GM21447 (cell line): ENCODE measurements around the gene NPY4R.
"Not testable (repeated sequence)": the region's sequence is repeated elsewhere in the genome, so short reads cannot be mapped to it uniquely, and the experiment has no call there.

Source experiments
- ATAC-seq: cut with Tn5 transposase; IDR thresholded peaks from one replicate; pipeline ENCODE4 v1.9.1; 2021; ENCODE audit not compliant: unreplicated experiment

Gene NPY4R, protein sequence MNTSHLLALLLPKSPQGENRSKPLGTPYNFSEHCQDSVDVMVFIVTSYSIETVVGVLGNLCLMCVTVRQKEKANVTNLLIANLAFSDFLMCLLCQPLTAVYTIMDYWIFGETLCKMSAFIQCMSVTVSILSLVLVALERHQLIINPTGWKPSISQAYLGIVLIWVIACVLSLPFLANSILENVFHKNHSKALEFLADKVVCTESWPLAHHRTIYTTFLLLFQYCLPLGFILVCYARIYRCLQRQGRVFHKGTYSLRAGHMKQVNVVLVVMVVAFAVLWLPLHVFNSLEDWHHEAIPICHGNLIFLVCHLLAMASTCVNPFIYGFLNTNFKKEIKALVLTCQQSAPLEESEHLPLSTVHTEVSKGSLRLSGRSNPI

DNA sequence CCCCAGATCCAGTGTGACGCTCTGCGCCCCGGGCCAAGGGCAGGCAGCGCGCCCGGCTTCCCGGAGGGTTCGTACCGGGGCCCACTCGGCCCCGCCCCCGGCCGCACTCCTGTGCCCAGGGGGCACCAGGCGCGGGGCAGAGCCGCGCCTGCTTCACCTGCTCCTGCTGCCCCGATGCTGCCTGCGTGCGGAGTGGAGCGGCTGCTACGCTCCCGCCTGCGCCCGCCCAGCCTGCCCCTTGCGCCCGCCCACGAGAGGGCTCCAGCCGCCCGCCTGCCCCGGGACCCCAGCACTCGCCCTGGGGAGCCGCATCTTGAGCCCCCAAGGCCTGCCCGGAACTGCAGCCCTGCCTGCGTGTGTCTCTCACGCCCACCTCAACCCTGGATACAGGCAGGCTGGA lies at the start of gene NPY4R:
NPY4R (minus strand) TSS at position 194 of the 400 bp plus-strand sequence. CDS start 3,323 bp downstream, outside the sequence.
- ATAC-seq: not testable (repeated sequence)

DNA sequence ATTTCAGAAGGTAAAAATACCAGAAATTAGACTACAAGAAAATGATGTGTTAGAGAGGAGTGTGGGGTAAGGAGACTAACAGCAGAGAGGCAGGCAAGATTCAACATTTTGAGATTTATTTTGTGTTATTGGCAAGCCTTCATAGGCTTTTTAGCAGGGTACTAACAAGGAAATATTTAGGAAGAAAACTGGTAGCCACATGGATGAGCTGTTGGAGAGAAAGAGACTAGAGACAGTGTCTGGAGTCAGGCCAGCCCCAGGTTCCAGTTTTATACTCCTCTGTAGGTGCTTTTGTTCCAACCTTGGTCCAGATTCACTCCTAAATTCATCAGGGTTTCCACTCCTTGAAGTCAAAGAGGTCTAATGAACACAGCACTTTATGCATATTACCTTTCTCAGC lies 49.6 kb upstream of the NPY4R start:
- ATAC-seq: no peak

DNA sequence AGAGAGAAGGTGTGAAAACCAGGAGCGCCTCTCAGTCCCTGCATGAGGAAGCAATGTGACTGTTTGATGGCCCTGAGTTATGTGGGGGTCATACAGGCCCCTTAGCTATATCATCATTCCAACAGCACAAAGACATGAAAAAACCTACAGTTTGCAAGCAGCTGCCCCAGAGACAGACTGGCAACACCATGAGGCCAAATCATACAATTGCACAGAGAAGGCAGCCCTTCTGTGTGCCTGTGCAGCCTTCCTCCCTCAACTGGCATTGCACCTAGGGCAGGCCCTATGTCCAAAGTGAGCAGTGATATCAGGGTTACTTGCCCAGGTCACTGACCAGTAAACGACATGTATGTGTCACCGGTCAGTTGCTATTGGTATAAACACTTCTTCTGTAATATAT lies 49.1 kb upstream of the NPY4R start:
- no peak for ATAC-seq

- no peak for ATAC-seq
Measured at GRCh38 chr10:46514431-46514861, 48.7 kb upstream of the NPY4R start.

GRCh38 chr10:46513333-46513732 lies 47.6 kb upstream of the NPY4R start:
- ATAC-seq: not testable (repeated sequence)

- ATAC-seq: not testable (repeated sequence)
Measured at GRCh38 chr10:46512725-46513124, 47.0 kb upstream of the NPY4R start.

DNA sequence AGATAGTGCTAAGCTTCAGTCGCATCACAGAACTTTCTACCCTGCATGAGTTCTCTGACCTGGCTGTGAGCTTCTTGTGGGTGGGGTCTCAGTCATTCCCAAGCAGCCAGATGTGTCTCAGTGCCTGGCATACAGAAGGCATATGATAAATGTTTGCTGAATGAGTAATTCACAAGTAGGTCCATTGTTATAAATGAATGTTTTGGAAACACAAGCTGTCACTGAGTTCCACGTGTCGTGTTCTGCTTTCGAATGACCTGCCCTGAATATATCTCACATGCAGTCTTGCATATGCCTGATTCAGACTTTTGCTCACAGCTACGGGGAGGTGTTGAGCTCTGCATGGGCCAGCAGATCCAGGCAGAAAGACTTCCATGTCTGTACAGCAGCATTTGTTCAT lies 46.2 kb upstream of the NPY4R start:
- not testable (repeated sequence) for ATAC-seq

DNA sequence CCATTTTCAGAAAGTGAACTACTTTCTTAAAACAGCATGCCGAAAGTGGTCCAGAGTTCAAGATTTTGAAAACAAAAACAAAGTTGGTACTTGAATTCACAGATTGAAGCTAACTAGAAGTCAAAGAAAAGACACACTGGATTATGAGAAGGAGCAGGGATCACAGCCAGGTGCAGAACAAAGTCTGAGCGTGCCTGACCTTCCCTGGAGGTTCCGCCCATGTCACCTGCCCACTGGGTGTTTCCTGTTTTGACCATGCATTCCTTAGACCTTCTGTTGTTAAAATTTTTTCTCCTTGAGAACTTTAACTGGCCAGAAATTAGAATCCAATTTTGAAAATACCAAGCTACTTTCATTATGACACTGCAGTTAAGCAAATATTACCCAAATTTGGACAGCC lies 34.2 kb upstream of the NPY4R start:
- not testable (repeated sequence) for ATAC-seq

GRCh38 chr10:46498985-46499703 lies 33.4 kb upstream of the NPY4R start:
- not testable (repeated sequence) for ATAC-seq

DNA sequence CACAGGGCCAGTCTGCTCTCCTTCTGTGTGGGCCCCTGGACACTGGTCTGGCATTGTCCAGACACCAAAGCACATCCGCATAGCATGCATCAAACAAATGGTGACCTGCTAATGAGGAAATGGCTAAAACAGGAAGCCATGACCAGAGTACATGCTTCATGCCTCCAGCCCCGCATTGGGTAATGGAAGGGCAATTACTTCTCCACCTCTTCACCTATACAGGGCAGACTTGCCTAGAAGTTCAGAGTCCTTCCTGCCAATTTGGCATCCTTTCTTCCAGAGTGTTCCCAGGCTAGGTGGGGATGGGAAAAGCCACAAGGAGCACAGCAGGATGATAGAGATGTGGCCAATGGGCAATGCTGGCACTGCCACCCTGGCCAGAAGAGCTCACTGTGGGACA lies 32.1 kb upstream of the NPY4R start:
- not testable (repeated sequence) for ATAC-seq

GRCh38 chr10:46497401-46497800 lies 31.6 kb upstream of the NPY4R start:
- ATAC-seq: not testable (repeated sequence)

DNA sequence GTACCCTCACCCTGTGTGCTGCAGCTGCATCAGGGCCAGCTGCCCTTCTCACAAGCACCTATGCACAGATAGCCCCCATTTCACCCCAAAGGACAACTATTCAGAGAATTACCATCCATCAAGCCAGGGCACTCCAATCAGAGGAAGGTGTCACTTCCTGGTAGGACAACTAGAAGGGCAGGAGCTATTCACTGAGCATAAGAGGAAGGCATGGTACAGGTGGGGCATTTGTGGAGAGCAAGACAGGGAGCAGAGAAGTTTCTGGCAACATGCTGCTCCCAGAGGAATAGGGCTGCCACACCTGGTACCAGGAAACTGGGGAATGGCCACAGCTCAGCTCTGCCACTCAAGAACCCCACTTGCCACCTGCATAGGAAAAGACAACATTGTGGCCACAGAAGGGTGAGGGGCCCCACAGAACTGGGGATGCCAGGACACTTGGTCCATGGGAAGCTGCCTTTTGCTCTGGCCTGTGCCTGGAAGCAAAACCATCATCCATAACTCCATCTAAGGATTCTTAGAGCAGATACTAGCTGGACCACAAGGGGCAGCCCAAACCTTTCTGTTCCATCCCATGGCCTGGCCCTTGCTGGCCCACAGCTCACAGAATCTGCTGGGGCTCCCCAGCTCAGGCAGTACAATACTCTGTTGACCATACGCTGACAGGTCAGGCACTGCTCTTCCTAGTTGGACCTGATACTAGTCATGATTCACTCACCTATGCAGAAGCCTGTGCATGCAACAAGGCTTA lies 25.8 kb upstream of the NPY4R start:
- ATAC-seq: not testable (repeated sequence)

- ATAC-seq: not testable (repeated sequence)
Measured at GRCh38 chr10:46490285-46490684, 24.5 kb upstream of the NPY4R start.

- not testable (repeated sequence) for ATAC-seq
Measured at GRCh38 chr10:46486459-46486858, 20.7 kb upstream of the NPY4R start.

DNA sequence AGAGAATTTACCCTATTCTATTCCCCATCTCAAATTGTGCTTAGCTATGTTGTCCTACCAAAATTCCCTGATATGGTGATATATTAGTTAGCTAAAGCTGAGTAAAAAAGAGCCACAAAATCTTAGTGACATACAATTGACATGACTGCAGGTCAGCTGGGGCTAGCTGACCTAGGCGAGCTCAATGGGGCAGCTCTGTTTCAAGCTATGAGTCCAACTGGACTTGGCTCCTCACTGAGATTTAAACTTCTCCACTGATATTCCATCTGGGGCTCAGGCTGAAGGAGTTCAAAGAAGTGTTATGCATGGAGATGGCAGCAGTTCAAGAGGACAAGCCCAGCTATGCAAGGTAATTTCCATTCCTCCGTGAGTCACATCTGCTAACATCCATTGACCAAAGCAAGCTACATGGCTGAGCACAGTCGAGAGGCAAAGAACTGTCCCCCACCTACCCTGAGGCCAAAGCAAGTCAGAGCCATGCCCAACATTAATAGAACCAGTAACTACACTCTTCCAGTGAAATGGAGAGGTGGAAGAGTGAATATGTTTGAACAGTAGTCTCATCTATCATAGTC lies 9.1 kb upstream of the NPY4R start:
- not testable (repeated sequence) for ATAC-seq

- not testable (repeated sequence) for ATAC-seq
Measured at GRCh38 chr10:46473758-46474157, 8.0 kb upstream of the NPY4R start.

DNA sequence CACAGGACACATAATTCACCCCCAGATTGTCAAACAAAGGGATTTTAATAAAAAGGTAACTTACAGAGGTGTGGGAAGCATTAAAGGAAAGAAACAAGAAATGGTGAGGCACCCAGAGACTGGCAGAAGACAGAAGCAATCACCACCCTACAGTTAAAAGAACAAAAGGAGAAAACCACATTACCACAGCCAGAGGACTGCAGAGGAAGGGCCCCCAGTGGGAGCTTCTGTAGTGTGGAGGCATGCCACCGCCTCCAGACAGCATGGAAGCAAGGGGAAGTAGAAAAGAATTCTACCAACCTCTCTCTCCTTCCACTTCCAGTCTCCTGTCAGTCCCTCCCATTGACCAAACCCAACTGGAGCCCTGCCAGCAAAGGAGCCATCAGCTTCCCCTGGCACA lies 4.4 kb upstream of the NPY4R start:
- ATAC-seq: not testable (repeated sequence)

DNA sequence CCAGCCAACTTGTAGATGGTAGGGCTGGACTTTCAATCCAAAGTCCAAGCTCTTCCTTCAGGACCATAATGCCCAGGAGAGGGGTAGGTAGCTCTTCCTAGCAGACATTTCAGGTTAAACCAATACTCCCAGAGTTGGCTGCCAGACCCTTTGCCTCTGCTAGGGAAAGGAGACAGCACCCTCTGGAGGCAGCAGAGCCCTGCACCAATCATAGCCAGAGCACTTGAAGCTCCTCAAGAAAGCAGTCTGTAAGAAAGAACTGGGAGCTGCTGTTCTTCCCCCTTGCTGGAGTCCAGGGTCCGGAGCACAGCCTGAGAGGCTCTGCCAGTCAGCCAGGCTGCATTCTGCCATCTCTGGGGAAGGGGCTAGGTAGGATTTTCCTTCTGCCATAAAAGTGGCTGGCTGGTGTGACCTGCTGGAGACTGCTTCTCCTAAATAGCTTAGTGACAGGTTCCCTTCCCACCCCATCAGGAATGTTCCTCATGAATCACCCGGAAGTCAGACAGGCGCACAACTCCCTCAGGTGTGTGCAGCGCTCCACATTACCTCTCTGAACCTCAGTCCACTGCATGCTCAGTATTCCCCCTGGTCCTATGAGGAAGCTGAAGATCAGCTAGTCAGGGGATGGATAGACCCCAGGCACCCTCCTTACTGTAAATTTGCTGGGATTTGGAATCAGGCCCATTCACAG lies 2.5 kb upstream of the NPY4R start:
- ATAC-seq: not testable (repeated sequence)

DNA sequence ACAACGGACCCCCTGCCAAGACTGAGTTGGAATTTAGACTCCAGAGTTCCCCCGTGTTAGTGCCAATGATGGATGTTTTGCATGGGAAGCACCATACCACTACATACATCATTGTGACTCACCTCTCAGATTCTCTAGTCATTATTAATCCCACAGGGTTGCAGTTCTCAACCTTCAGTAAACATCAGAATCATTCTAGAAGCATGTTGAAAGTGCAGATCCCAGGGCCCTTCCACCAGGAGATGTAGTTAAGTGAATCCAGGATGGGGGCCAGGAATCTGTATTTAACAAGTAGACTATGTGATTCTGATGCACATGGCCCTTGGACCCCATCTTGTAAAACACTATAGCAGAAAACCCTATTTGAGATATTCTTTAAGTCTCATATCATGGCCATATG lies 2.1 kb downstream of the NPY4R start:
- not testable (repeated sequence) for ATAC-seq

- not testable (repeated sequence) for ATAC-seq
Measured at GRCh38 chr10:46462276-46462675, 3.5 kb downstream of the NPY4R start.
